CD4-positive, alpha-beta T cell (primary cell): ENCODE measurements around the gene FUZ. TPM values are rescaled to one million over a fixed set of nuclear protein-coding genes. Genes with fewer than 3 reads are reported as not detected.

Experiments
- ATAC-seq: fragments of 200-7000 bp; cut with Tn5 transposase; one replicate; pipeline ENCODE4 v1.10.0; 2022; ENCODE audit warnings: mild to moderate bottlenecking; ENCODE audit not compliant: poor library complexity
- CTCF ChIA-PET: fragments of 350-600 bp; sonication (Branson Sonifier 250); formaldehyde crosslinking; loops from one replicate; lab custom pipeline; 2021; ENCODE audit warnings: antibody characterized with exemption, inconsistent platforms; lab: Charles Lee
- POLR2A ChIA-PET: fragments of 350-600 bp; sonication (Branson Sonifier 250); formaldehyde crosslinking; loops from one replicate; lab custom pipeline; 2021; ENCODE audit warnings: antibody characterized with exemption, inconsistent platforms; lab: Charles Lee
- DNase-seq, 14 experiments: peaks; one replicate each; pipeline ENCODE4 v3.0.0-alpha.2; 2013 to 2020; ENCODE audit warnings: mixed read lengths in 2 of 14
- H3K27ac ChIP-seq, 2 donors: one replicate each; pipeline versions ENCODE4 v1.5.1 to v1.7.0; 2013; ENCODE audit warnings: low read length in 2 of 2, low read depth in 1 of 2, mild to moderate bottlenecking in 1 of 2
- H3K27me3 ChIP-seq, 2 experiments: 1 replicate in 1 of 2; 2 replicates in 1 of 2; pipeline versions ENCODE4 v1.6.1 to v1.7.0; 2013; ENCODE audit warnings: low read length in 2 of 2, control low read depth in 1 of 2, mild to moderate bottlenecking in 1 of 2, moderate library complexity in 1 of 2; ENCODE audit not compliant: insufficient read depth in 2 of 2, control insufficient read depth in 1 of 2
- H3K36me3 ChIP-seq: one replicate; pipeline ENCODE4 v1.6.1; 2013; ENCODE audit warnings: low read length, control low read depth; ENCODE audit not compliant: insufficient read depth
- H3K4me1 ChIP-seq: one replicate; pipeline ENCODE4 v1.6.1; 2013; ENCODE audit warnings: low read length, control low read depth; ENCODE audit not compliant: insufficient read depth
- H3K4me3 ChIP-seq: one replicate; pipeline ENCODE4 v1.5.1; 2013; ENCODE audit warnings: mild to moderate bottlenecking, low read length, moderate library complexity
- H3K9me3 ChIP-seq, 2 experiments: 1 replicate in 1 of 2; 2 replicates in 1 of 2; pipeline versions ENCODE4 v1.6.1 to v1.7.0; 2013; ENCODE audit warnings: low read length in 2 of 2, mild to moderate bottlenecking in 2 of 2, control low read depth in 1 of 2, moderate library complexity in 1 of 2; ENCODE audit not compliant: control insufficient read depth in 1 of 2, insufficient read depth in 1 of 2
- H3K27ac Mint-ChIP-seq: one replicate; pipeline ENCODE4 v1.8.0; 2020; ENCODE audit warnings: mixed read lengths
- H3K27me3 Mint-ChIP-seq: one replicate; pipeline ENCODE4 v1.8.0; 2021; ENCODE audit warnings: mixed read lengths
- H3K36me3 Mint-ChIP-seq: one replicate; pipeline ENCODE4 v1.8.0; 2021; ENCODE audit warnings: low read depth, mixed read lengths
- H3K4me1 Mint-ChIP-seq: one replicate; pipeline ENCODE4 v1.8.0; 2021; ENCODE audit warnings: low read depth, mixed read lengths
- H3K4me3 Mint-ChIP-seq: one replicate; pipeline ENCODE4 v1.8.0; 2020; ENCODE audit warnings: mild to moderate bottlenecking, mixed read lengths
- H3K9me3 Mint-ChIP-seq: one replicate; pipeline ENCODE4 v1.8.0; 2020; ENCODE audit warnings: mixed read lengths
- intact Hi-C, 2 experiments: fragments of 100-400 bp; cut with DNase I in 1 of 2; cut with micrococcal nuclease in 1 of 2; formaldehyde crosslinking; loops; one replicate each; pipeline versions ENCODE4 v1.15.1 to v1.9.0; 2023 to 2025; cut with DNase I, micrococcal nuclease
- total RNA-seq, 174 experiments: library from RNA in 2 of 174; stranded (reverse) in 2 of 174; gene quantifications; one replicate each; pipeline ENCODE4 v1.2.3 and lab custom pipeline; 2021 to 2026
- TF ChIP-seq, protein P1 (sequence below): fragments of 200-600 bp; IDR thresholded peaks from one replicate; pipeline ENCODE4 v1.8.0; 2022; ENCODE audit warnings: antibody characterized with exemption, mild to moderate bottlenecking

Gene FUZ
- total RNA-seq, 2 experiments from 2014 or later: 14.9 to 15.2 TPM

DNA sequence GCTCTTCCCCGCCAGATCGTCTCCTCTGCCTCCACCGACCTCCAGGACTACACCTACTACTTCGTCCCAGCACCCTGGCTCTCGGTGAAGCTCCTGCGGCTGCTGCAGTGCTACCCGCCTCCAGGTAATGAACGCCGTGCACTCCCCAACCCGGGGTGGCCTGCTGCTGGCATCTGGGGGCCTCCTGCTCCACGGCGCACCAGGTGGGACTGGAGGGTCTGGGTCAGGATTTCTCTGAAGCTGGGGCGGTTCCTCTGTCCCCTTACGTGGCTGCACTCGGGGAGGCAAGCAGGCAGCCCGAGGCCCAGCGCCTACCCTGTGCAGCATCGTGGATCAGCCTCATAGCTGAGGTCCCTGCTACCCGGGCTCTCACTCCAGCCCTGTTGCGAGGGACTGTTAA, 17.5 kb downstream of the FUZ start:
- Mint-ChIP-seq H3K4me3 (no peak overlapping the region), H3K4me1 (no peaks in the 10 kb centered on the region), H3K27me3 (no peaks in the 10 kb centered on the region), H3K36me3 (peaks cover 75% of the 10 kb centered on the region), H3K27ac (no peak overlapping the region), H3K9me3 (no peaks in the 10 kb centered on the region)
- ATAC-seq: no peak
- intact Hi-C loops: no loop called here
- Histone ChIP-seq H3K36me3 (peaks cover 73% of the 10 kb centered on the region), H3K9me3 (no peaks in the 10 kb centered on the region), H3K4me3 (no peak overlapping the region), H3K4me1 (no peaks in the 10 kb centered on the region), H3K27me3 (no peaks in the 10 kb centered on the region), H3K27ac (no peak overlapping the region)
- no peak for DNase-seq
- TF ChIP-seq, protein P1, sequence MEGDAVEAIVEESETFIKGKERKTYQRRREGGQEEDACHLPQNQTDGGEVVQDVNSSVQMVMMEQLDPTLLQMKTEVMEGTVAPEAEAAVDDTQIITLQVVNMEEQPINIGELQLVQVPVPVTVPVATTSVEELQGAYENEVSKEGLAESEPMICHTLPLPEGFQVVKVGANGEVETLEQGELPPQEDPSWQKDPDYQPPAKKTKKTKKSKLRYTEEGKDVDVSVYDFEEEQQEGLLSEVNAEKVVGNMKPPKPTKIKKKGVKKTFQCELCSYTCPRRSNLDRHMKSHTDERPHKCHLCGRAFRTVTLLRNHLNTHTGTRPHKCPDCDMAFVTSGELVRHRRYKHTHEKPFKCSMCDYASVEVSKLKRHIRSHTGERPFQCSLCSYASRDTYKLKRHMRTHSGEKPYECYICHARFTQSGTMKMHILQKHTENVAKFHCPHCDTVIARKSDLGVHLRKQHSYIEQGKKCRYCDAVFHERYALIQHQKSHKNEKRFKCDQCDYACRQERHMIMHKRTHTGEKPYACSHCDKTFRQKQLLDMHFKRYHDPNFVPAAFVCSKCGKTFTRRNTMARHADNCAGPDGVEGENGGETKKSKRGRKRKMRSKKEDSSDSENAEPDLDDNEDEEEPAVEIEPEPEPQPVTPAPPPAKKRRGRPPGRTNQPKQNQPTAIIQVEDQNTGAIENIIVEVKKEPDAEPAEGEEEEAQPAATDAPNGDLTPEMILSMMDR: no peak
- POLR2A ChIA-PET: no interaction called here
- CTCF ChIA-PET: no interaction called here

DNA sequence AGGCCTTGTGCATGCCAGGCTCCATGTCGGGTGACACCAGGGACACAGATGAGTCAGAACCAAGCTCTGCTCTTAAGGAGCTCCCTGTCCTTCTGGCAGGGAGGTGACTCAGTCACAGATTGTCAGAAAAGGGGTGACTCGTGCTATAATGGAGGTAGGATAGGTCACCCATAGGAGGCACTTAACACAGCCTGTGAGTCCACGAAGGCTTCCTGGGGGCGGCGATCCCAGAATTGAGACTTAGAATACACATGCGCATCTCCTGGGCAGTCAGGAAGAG, 19.6 kb downstream of the FUZ start:
- H3K27ac Mint-ChIP-seq: no peak overlapping the region
- no peak for ATAC-seq
- intact Hi-C loops: no loop called here

DNA sequence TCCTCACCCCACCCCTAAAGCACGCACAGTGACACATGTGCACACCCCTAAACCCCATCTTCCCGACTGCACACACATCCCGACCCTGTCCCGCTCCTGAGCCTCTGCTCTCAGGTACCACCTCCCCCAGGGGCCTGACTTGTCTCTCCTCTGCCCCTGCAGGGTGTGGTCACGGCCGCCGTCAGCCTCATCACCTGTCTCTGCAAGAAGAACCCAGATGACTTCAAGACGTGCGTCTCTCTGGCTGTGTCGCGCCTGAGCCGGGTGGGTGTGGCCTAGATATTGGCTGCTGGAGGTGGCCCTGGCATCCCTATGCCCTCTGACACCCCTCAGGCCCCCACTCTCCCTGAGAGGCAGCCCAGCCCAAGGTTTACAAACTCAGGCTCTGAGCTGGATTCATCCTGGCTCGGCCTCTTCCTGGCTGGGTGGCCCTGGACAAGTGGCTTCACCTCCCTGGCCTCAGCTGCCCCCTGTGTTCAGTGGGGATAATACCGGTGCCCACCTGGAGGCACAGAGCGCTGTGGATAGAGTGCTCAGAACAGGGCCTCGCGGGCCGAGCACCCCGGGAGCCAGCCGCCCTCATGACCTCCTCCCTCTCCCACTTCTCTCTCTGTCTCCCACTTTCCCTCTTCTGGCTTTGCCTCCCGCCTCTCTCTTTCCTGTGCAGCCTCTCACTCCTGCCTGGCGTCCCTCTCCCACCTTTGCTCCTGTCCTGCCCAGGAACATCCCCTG, 20.1 kb downstream of the FUZ start:
- peaks cover 63% of the 10 kb centered on the region for H3K36me3 ChIP-seq
- intact Hi-C loops: no loop called here
- H3K27me3 Mint-ChIP-seq: no peaks in the 10 kb centered on the region
- no peak overlapping the region for H3K4me3 ChIP-seq
- ChIA-PET POLR2A (no interaction called here), CTCF (no interaction called here)
- no peaks in the 10 kb centered on the region for H3K27me3 ChIP-seq
- no peak overlapping the region for H3K27ac Mint-ChIP-seq
- H3K36me3 Mint-ChIP-seq: peaks cover 74% of the 10 kb centered on the region
- H3K4me3 Mint-ChIP-seq: no peak overlapping the region
- ATAC-seq (no peak), DNase-seq (no peak)
- H3K4me1 ChIP-seq: no peaks in the 10 kb centered on the region
- H3K27ac ChIP-seq: no peak overlapping the region
- no peaks in the 10 kb centered on the region for H3K9me3 ChIP-seq
- H3K9me3 Mint-ChIP-seq: no peaks in the 10 kb centered on the region
- TF ChIP-seq, protein P1: no peak
- no peaks in the 10 kb centered on the region for H3K4me1 Mint-ChIP-seq

More for the DNA sequence above, 19.6 kb downstream of the FUZ start:
- H3K36me3 ChIP-seq: peaks cover 64% of the 10 kb centered on the region
- TF ChIP-seq, protein P1: no peak
- ChIA-PET CTCF (interaction anchor here (0.7 kb wide), 1 partner anchor 37 kb away, joined by 3 read pairs; no protein-coding TSS in a partner anchor), POLR2A (no interaction called here)
- H3K4me1 ChIP-seq: no peaks in the 10 kb centered on the region
- DNase-seq: no peak
- no peaks in the 10 kb centered on the region for H3K27me3 ChIP-seq
- no peak overlapping the region for H3K4me3 ChIP-seq
- H3K9me3 ChIP-seq: no peaks in the 10 kb centered on the region
- H3K4me1 Mint-ChIP-seq: no peaks in the 10 kb centered on the region
- no peak overlapping the region for H3K4me3 Mint-ChIP-seq
- H3K27ac ChIP-seq: no peak overlapping the region
- no peaks in the 10 kb centered on the region for H3K27me3 Mint-ChIP-seq
- H3K36me3 Mint-ChIP-seq: peaks cover 74% of the 10 kb centered on the region
- H3K9me3 Mint-ChIP-seq: no peaks in the 10 kb centered on the region
